ENCODE results near the gene EXOC3L4.

EXOC3L4 gene

GRCh38 chr14:103089386-103090335, 4.9 kb upstream of the EXOC3L4 start:
- in situ Hi-C loops (cut with HindIII; ENCODE audit: low sequenced_read_pairs) = loop anchor here (5.0 to 10.0 kb wide), 2 partner anchors 55 to 223 kb away; no protein-coding TSS in a partner anchor

- in situ Hi-C loops (cut with HindIII; ENCODE audit: low sequenced_read_pairs) = loop anchor here (5.0 to 10.0 kb wide), 2 partner anchors 54 to 222 kb away; no protein-coding TSS in a partner anchor
Measured at GRCh38 chr14:103090481-103091020, 4.0 kb upstream of the EXOC3L4 start.

GRCh38 chr14:103091041-103091882, 3.3 kb upstream of the EXOC3L4 start:
- in situ Hi-C loops (cut with HindIII; ENCODE audit: low sequenced_read_pairs) = loop anchor here (5.0 to 10.0 kb wide), 2 partner anchors 54 to 221 kb away; no protein-coding TSS in a partner anchor

- in situ Hi-C loops (cut with HindIII; ENCODE audit: low sequenced_read_pairs) = loop anchor here (5.0 to 10.0 kb wide), 2 partner anchors 53 to 220 kb away; no protein-coding TSS in a partner anchor
Measured at GRCh38 chr14:103091883-103092222, 2.7 kb upstream of the EXOC3L4 start.

- in situ Hi-C loops (cut with HindIII; ENCODE audit: low sequenced_read_pairs) = loop anchor here (5.0 to 10.0 kb wide), 2 partner anchors 51 to 218 kb away; no protein-coding TSS in a partner anchor
Measured at GRCh38 chr14:103093856-103094405, 594 bp upstream of the EXOC3L4 start.

GRCh38 chr14:103095210-103095778, 769 bp downstream of the EXOC3L4 start:
- in situ Hi-C loops (cut with HindIII; ENCODE audit: low sequenced_read_pairs) = loop anchor here (10.0 kb wide), 1 partner anchor 50 kb away; no protein-coding TSS in a partner anchor

- in situ Hi-C loops (cut with HindIII; ENCODE audit: low sequenced_read_pairs) = loop anchor here (10.0 kb wide), 1 partner anchor 48 kb away; no protein-coding TSS in a partner anchor
Measured at GRCh38 chr14:103096387-103096786, 1.9 kb downstream of the EXOC3L4 start.

GRCh38 chr14:103097244-103097993, 2.9 kb downstream of the EXOC3L4 start:
- in situ Hi-C loops (cut with HindIII; ENCODE audit: low sequenced_read_pairs) = loop anchor here (10.0 kb wide), 1 partner anchor 47 kb away; no protein-coding TSS in a partner anchor

- in situ Hi-C loops (cut with HindIII; ENCODE audit: low sequenced_read_pairs) = loop anchor here (10.0 kb wide), 1 partner anchor 47 kb away; no protein-coding TSS in a partner anchor
Measured at GRCh38 chr14:103097994-103098957, 3.8 kb downstream of the EXOC3L4 start.

GRCh38 chr14:103099081-103099732, 4.7 kb downstream of the EXOC3L4 start:
- in situ Hi-C loops (cut with HindIII; ENCODE audit: low sequenced_read_pairs) = loop anchor here (10.0 kb wide), 1 partner anchor 46 kb away; no protein-coding TSS in a partner anchor

GRCh38 chr14:103099733-103100280, 5.3 kb downstream of the EXOC3L4 start:
- in situ Hi-C loops (cut with HindIII; ENCODE audit: low sequenced_read_pairs) = loop anchor here (10.0 kb wide), 1 partner anchor 45 kb away; no protein-coding TSS in a partner anchor

- in situ Hi-C loops (cut with HindIII; ENCODE audit: low sequenced_read_pairs) = no loop called here
Measured at GRCh38 chr14:103100281-103101121, 6.0 kb downstream of the EXOC3L4 start.

GRCh38 chr14:103101257-103101962, 6.9 kb downstream of the EXOC3L4 start:
- in situ Hi-C loops (cut with HindIII; ENCODE audit: low sequenced_read_pairs) = no loop called here

- in situ Hi-C loops (cut with HindIII; ENCODE audit: low sequenced_read_pairs) = no loop called here
Measured at GRCh38 chr14:103101963-103102688, 7.6 kb downstream of the EXOC3L4 start.

GRCh38 chr14:103102689-103103260, 8.2 kb downstream of the EXOC3L4 start:
- in situ Hi-C loops (cut with HindIII; ENCODE audit: low sequenced_read_pairs) = no loop called here

All from endothelial cell of hepatic sinusoid (primary cell).